Stimulated activated memory B cell treated with anti-CD40 and anti-IgM and Interleukin-4, amounts not matched to agents 10 μg/mL and 1 μg/mL and 100 μg/mL, for 72 hours (primary cell): ENCODE measurements around the gene COL9A3.

Experiments
- ATAC-seq: fragments of 150-1000 bp; cut with Tn5 transposase; 2 replicates; pipeline ENCODE4 v1.10.0; 2021
- H3K27ac Mint-ChIP-seq: one replicate; pipeline ENCODE4 v1.8.0; 2022; ENCODE audit warnings: mild to moderate bottlenecking, mixed read lengths
- H3K27me3 Mint-ChIP-seq: one replicate; pipeline ENCODE4 v1.8.0; 2022; ENCODE audit warnings: mixed read lengths
- H3K36me3 Mint-ChIP-seq: one replicate; pipeline ENCODE4 v1.8.0; 2022; ENCODE audit warnings: mixed read lengths
- H3K4me1 Mint-ChIP-seq: one replicate; pipeline ENCODE4 v1.8.0; 2022; ENCODE audit warnings: mixed read lengths
- H3K4me3 Mint-ChIP-seq: one replicate; pipeline ENCODE4 v1.8.0; 2022; ENCODE audit warnings: mild to moderate bottlenecking, moderate library complexity, mixed read lengths
- H3K9me3 Mint-ChIP-seq: one replicate; pipeline ENCODE4 v1.8.0; 2022; ENCODE audit warnings: mixed read lengths

COL9A3 gene

GRCh38 chr20:62887152-62887859, 70.5 kb downstream of the COL9A3 start:
- ATAC-seq: no peak
- H3K36me3 Mint-ChIP-seq: peaks cover 47% of the 10 kb centered on the region
- no peak overlapping the region for H3K27ac Mint-ChIP-seq
- H3K27me3 Mint-ChIP-seq: no peaks in the 10 kb centered on the region
- H3K4me3 Mint-ChIP-seq: no peak overlapping the region
- no peaks in the 10 kb centered on the region for H3K9me3 Mint-ChIP-seq
- no peaks in the 10 kb centered on the region for H3K4me1 Mint-ChIP-seq

- ATAC-seq: no peak
- no peaks in the 10 kb centered on the region for H3K4me1 Mint-ChIP-seq
- no peaks in the 10 kb centered on the region for H3K27me3 Mint-ChIP-seq
- no peak overlapping the region for H3K4me3 Mint-ChIP-seq
- H3K36me3 Mint-ChIP-seq: peaks cover 51% of the 10 kb centered on the region
- H3K27ac Mint-ChIP-seq: no peak overlapping the region
- H3K9me3 Mint-ChIP-seq: no peaks in the 10 kb centered on the region
Observed at GRCh38 chr20:62887860-62888239, 71.0 kb downstream of the COL9A3 start.

GRCh38 chr20:62888406-62888805, 71.6 kb downstream of the COL9A3 start:
- ATAC-seq: no peak
- no peak overlapping the region for H3K4me3 Mint-ChIP-seq
- H3K9me3 Mint-ChIP-seq: no peaks in the 10 kb centered on the region
- H3K36me3 Mint-ChIP-seq: peaks cover 57% of the 10 kb centered on the region
- H3K27me3 Mint-ChIP-seq: no peaks in the 10 kb centered on the region
- H3K27ac Mint-ChIP-seq: no peak overlapping the region
- no peaks in the 10 kb centered on the region for H3K4me1 Mint-ChIP-seq

GRCh38 chr20:62888910-62889309, 72.1 kb downstream of the COL9A3 start:
- Mint-ChIP-seq H3K27ac (no peak overlapping the region), H3K4me3 (no peak overlapping the region), H3K9me3 (no peaks in the 10 kb centered on the region), H3K4me1 (no peaks in the 10 kb centered on the region), H3K27me3 (no peaks in the 10 kb centered on the region), H3K36me3 (peaks cover 62% of the 10 kb centered on the region)
- ATAC-seq: no peak

- Mint-ChIP-seq H3K4me1 (no peaks in the 10 kb centered on the region), H3K36me3 (peaks cover 67% of the 10 kb centered on the region), H3K4me3 (no peak overlapping the region), H3K9me3 (no peaks in the 10 kb centered on the region), H3K27me3 (no peaks in the 10 kb centered on the region), H3K27ac (no peak overlapping the region)
- ATAC-seq: no peak
Observed at GRCh38 chr20:62889411-62889810, 72.6 kb downstream of the COL9A3 start.

- no peak overlapping the region for H3K4me3 Mint-ChIP-seq
- no peaks in the 10 kb centered on the region for H3K27me3 Mint-ChIP-seq
- H3K36me3 Mint-ChIP-seq: peaks cover 71% of the 10 kb centered on the region
- H3K4me1 Mint-ChIP-seq: no peaks in the 10 kb centered on the region
- H3K27ac Mint-ChIP-seq: no peak overlapping the region
- no peak for ATAC-seq
- H3K9me3 Mint-ChIP-seq: no peaks in the 10 kb centered on the region
Observed at GRCh38 chr20:62889871-62890270, 73.0 kb downstream of the COL9A3 start.

GRCh38 chr20:62890444-62890843, 73.6 kb downstream of the COL9A3 start:
- Mint-ChIP-seq H3K27me3 (no peaks in the 10 kb centered on the region), H3K9me3 (no peaks in the 10 kb centered on the region), H3K4me1 (no peaks in the 10 kb centered on the region), H3K4me3 (no peak overlapping the region), H3K36me3 (peaks cover 77% of the 10 kb centered on the region), H3K27ac (no peak overlapping the region)
- ATAC-seq: no peak
